ENCODE measurements around the gene EPHA6. TPM values are rescaled to one million over a fixed set of nuclear protein-coding genes. Genes with fewer than 3 reads are reported as not detected.

Gene EPHA6
- total RNA-seq, 4 donors from 2014 or later = 0.60 to 3.8 (median 3.0) TPM

- no peak overlapping the region for H3K4me3 ChIP-seq
- no peak overlapping the region for H3K27ac ChIP-seq
- no peaks in the 10 kb centered on the region for H3K9me3 ChIP-seq
- TF ChIP-seq EP300 (IDR thresholded peaks at IDR 0.05; ENCODE audit: low read depth) (no peak), CTCF (IDR thresholded peaks at IDR 0.05) (no peak)
- in situ Hi-C loops (cut with MboI; ENCODE audit: low pct_ligation_motif_present in 1 of 4, low pct_unique_long_range_greater_than_20kb in 1 of 4, low sequenced_read_pairs in 3 of 4) = no loop called here
- H3K36me3 ChIP-seq = no peaks in the 10 kb centered on the region
- intact Hi-C loops (cut with DNase I; ENCODE audit: low total_unique reads) = no loop called here
- H3K27me3 ChIP-seq = no peaks in the 10 kb centered on the region
- no peak for DNase-seq
- no peaks in the 10 kb centered on the region for H3K4me1 ChIP-seq
Measured at GRCh38 chr3:97409612-97410011, 595.2 kb downstream of the EPHA6 start.

- in situ Hi-C loops (cut with MboI; ENCODE audit: low pct_ligation_motif_present in 1 of 4, low pct_unique_long_range_greater_than_20kb in 1 of 4, low sequenced_read_pairs in 3 of 4) (no loop called here), intact Hi-C loops (cut with DNase I; ENCODE audit: low total_unique reads) (no loop called here)
- no peaks in the 10 kb centered on the region for H3K4me1 ChIP-seq
- no peaks in the 10 kb centered on the region for H3K27me3 ChIP-seq
- no peak overlapping the region for H3K4me3 ChIP-seq
- H3K9me3 ChIP-seq = no peaks in the 10 kb centered on the region
- no peak overlapping the region for H3K27ac ChIP-seq
- H3K36me3 ChIP-seq = no peaks in the 10 kb centered on the region
- DNase-seq = no peak
- no peak for TF ChIP-seq POLR2AphosphoS5 (IDR thresholded peaks at IDR 0.05)
- TF ChIP-seq CTCF (IDR thresholded peaks at IDR 0.05) = no peak
- no peak for TF ChIP-seq POLR2A (IDR thresholded peaks at IDR 0.05)
- no peak for TF ChIP-seq EP300 (IDR thresholded peaks at IDR 0.05; ENCODE audit: low read depth)
Measured at GRCh38 chr3:97421565-97421964, 607.2 kb downstream of the EPHA6 start.

GRCh38 chr3:97425002-97425401 lies 610.6 kb downstream of the EPHA6 start:
- Histone ChIP-seq H3K4me3 (no peak overlapping the region), H3K36me3 (no peaks in the 10 kb centered on the region), H3K27ac (no peak overlapping the region), H3K4me1 (no peaks in the 10 kb centered on the region), H3K27me3 (no peaks in the 10 kb centered on the region), H3K9me3 (no peaks in the 10 kb centered on the region)
- intact Hi-C loops (cut with DNase I; ENCODE audit: low total_unique reads) = no loop called here
- in situ Hi-C loops (cut with MboI; ENCODE audit: low pct_ligation_motif_present in 1 of 4, low pct_unique_long_range_greater_than_20kb in 1 of 4, low sequenced_read_pairs in 3 of 4) = no loop called here
- no peak for DNase-seq
- TF ChIP-seq CTCF (IDR thresholded peaks at IDR 0.05) (no peak), EP300 (IDR thresholded peaks at IDR 0.05; ENCODE audit: low read depth) (no peak), POLR2AphosphoS5 (IDR thresholded peaks at IDR 0.05) (no peak), POLR2A (IDR thresholded peaks at IDR 0.05) (no peak)
- 92% methylated on average over 6 of the region's 6 CpGs; no CpG with 5 or more reads in 1 of the 2 donors for WGBS, 2 donors (ENCODE audit: low coverage in 1 of 2)

- Histone ChIP-seq H3K36me3 (no peaks in the 10 kb centered on the region), H3K27ac (no peak overlapping the region), H3K4me3 (no peak overlapping the region), H3K9me3 (no peaks in the 10 kb centered on the region), H3K4me1 (no peaks in the 10 kb centered on the region), H3K27me3 (no peaks in the 10 kb centered on the region)
- no peak for TF ChIP-seq POLR2AphosphoS5 (IDR thresholded peaks at IDR 0.05)
- no peak for TF ChIP-seq POLR2A (IDR thresholded peaks at IDR 0.05)
- no peak for TF ChIP-seq CTCF (IDR thresholded peaks at IDR 0.05)
- TF ChIP-seq EP300 (IDR thresholded peaks at IDR 0.05; ENCODE audit: low read depth) = no peak
- DNase-seq = no peak
- in situ Hi-C loops (cut with MboI; ENCODE audit: low pct_ligation_motif_present in 1 of 4, low pct_unique_long_range_greater_than_20kb in 1 of 4, low sequenced_read_pairs in 3 of 4) = no loop called here
- intact Hi-C loops (cut with DNase I; ENCODE audit: low total_unique reads) = no loop called here
- whole genome bisulfite sequencing, 2 donors (ENCODE audit: low coverage in 1 of 2) = 26 to 35% methylated on average over 2 of the region's 2 CpGs
Measured at GRCh38 chr3:97430601-97431000, 616.2 kb downstream of the EPHA6 start.

All from transverse colon (tissue), 4 donors.